GM19395 (cell line): ENCODE results near the gene MAP3K20.
"Not testable (repeated sequence)": the region's sequence is repeated elsewhere in the genome, so short reads cannot be mapped to it uniquely, and the experiment has no call there.

Source experiments
- ATAC-seq: cut with Tn5 transposase; IDR thresholded peaks from one replicate; pipeline ENCODE4 v1.9.1; 2021; ENCODE audit warnings: mild to moderate bottlenecking, moderate library complexity; ENCODE audit not compliant: unreplicated experiment

The MAP3K20 gene

DNA sequence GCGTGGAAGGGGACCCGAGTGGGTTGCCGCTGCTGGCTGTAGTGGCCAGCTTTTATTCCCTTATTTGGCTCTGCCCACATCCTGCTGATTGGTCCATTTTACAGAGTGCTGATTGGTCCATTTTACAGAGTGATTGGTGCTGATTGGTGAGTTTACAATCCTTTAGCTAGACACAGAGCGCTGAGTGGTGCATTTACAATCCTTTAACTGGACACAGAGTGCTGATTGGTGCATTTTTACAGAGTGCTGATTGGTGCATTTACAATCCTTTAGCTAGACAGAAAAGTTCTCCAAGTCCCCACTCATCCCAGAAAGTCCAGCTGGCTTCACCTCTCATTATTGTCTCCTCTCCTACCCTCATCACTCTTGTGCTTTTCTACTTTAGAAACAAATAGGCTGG, 225.9 kb downstream of the MAP3K20 start:
- not testable (repeated sequence) for ATAC-seq

DNA sequence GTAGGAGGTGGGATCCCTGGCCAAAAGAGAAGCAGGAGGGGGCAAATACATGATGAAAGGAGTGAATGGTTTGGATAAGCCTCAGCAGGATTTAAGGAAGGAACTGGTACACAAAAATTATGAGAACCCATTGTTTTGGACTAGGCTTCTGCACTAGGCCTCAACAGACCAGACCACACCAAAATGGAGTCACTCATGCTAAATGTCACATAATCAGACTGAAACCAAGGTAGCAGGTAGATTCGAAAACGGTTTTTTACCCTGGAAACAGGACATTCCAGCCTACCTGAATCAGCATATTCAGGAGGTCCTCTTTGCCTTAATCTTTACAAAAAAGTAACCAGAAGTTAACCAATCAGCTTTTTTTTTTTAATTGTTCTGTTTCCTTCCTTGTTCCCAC, 229.7 kb downstream of the MAP3K20 start:
- ATAC-seq, result no peak

DNA sequence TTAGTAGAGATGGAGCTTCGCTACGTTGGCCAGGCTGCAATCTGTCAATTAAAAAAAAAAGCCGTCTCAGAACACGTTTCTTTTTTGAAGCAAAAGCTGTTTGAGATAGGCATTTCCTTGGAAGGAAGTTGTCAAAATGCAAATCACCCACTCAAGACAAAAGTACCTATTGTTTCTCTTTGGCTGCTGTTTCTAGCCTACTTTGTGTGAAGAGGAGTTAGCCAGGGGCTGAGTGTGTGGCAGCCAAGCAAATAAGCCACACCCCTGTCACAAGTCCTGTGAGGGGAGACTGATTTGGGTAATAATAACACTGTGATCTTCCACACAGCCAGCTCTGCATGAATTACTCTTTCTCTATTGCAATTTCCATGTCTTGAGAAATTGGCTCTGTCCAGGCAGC, 231.6 kb downstream of the MAP3K20 start:
- no peak for ATAC-seq

DNA sequence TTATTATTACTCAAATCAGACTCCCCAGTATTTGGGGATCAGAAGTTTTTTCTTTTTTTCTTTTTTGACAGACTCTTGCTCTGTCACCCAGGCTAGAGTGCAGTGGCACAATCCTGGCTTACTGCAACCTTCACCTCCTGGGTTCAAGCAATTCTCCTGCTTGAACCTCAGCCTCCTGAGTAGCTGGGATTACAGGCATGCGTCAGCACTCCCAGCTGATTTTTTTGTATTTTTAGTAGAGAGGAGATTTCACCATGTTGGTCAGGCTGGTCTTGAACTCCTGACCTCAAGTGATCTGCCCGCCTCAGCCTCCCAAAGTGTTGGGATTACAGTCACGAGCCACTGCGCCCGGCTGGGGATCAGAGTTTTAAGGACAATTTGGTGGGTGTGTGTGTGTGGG, 233.7 kb downstream of the MAP3K20 start:
- ATAC-seq, result not testable (repeated sequence)

DNA sequence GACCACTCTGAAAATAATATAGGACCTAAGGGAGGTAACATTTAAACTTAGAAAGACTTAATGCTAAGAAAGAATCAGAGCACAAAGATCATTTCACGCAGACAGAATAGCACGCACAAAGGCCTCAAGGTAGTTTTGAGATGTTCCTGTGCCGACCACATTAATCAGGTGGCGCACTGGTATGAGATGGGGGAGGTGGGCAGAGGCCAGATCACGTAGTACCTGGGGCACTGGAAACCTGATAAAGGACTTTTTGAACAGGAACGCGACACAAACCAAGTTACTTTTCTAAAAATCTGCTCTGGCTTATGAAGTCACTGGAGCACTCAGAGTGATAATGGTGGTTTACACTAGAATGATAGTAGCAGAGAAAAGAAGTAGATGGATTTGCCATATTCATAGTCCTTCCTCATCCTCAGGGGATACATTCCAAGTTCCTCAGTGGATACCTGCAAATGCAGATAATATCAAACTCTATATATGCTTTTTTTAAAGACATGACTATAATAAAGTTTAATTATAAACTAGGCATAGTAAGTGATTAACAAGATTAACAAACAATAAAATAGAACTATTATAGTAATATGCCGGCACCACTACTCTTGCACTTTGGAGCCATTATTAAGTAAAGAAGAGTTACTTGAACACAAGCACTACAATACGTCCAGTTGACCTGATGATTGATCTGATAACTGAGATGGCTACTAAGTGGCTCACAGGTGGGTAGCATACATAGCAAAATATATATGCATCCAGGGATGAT, 236.4 kb downstream of the MAP3K20 start:
- ATAC-seq, result no peak
